HepG2 (cell line): ENCODE data around the gene ARHGEF26. TPM values are rescaled to one million over a fixed set of nuclear protein-coding genes. Genes with fewer than 3 reads are reported as not detected.

Source experiments
- ATAC-seq: fragments of 200-7000 bp; cut with Tn5 transposase; 3 replicates; pipeline ENCODE4 v1.9.1; 2020; ENCODE audit warnings: mild to moderate bottlenecking, moderate library complexity
- BruUV-seq: library from RNA; stranded (reverse); fragments of 400-500 nt; replicated peaks from 2 replicates; lab custom pipeline; 2021; lab: Mats Ljungman, UMichigan
- CTCF ChIA-PET: fragments of 300-600 bp; formaldehyde crosslinking; extraction: SDS; loops from one replicate; lab custom pipeline; 2021; ENCODE audit warnings: low total read pairs, inconsistent platforms, low intra/inter-chr PET ratio; lab: Yijun Ruan, JAX
- POLR2A ChIA-PET: fragments of 350-600 bp; sonication (Branson Sonifier 250); formaldehyde crosslinking; loops from one replicate; lab custom pipeline; 2020; ENCODE audit warnings: antibody characterized with exemption, inconsistent platforms; lab: Yijun Ruan, JAX
- DNase-seq: peaks from one replicate; pipeline ENCODE4 v3.0.0-alpha.2; 2015; ENCODE audit warnings: low spot score
- FAIRE-seq: peaks from 3 replicates; lab custom pipeline; 2011; peaks lifted over from hg19 to GRCh38; lab: Jason Lieb, UNC
- H2AFZ ChIP-seq: one replicate; pipeline ENCODE4 v1.6.1; 2011; ENCODE audit warnings: low read length, inconsistent platforms
- H3K27ac ChIP-seq: fragments of 300-600 bp; 3 replicates; pipeline ENCODE4 v1.8.0; 2011; ENCODE audit warnings: mixed run types, mild to moderate bottlenecking, mixed read lengths, low read length, inconsistent platforms; ENCODE audit not compliant: insufficient read depth; ENCODE audit errors: extremely low read length
- H3K27me3 ChIP-seq, 2 experiments: fragments of 200-600 bp in 1 of 2; 2 replicates in 1 of 2; 3 replicates in 1 of 2; pipeline versions ENCODE4 v1.6.0 to v1.8.0; 2011; ENCODE audit warnings: low read length in 2 of 2, mild to moderate bottlenecking in 2 of 2, moderate library complexity in 2 of 2, inconsistent platforms in 1 of 2; ENCODE audit not compliant: insufficient read depth in 2 of 2, control insufficient read depth in 1 of 2
- H3K36me3 ChIP-seq, 2 experiments: fragments of 200-600 bp in 1 of 2; replicated peaks in 1 of 2; 2 replicates in 1 of 2; 3 replicates in 1 of 2; pipeline versions ENCODE4 v1.5.1 to v1.8.0; 2011; ENCODE audit warnings: low read length in 2 of 2, inconsistent platforms in 1 of 2; ENCODE audit not compliant: insufficient read depth in 2 of 2, control insufficient read depth in 1 of 2
- H3K4me1 ChIP-seq: 2 replicates; pipeline ENCODE4 v1.5.1; 2012; ENCODE audit warnings: low read length, inconsistent platforms; ENCODE audit not compliant: insufficient read depth
- H3K4me2 ChIP-seq: 2 replicates; pipeline ENCODE4 v1.6.0; 2011; ENCODE audit warnings: low read depth, low read length, inconsistent platforms
- H3K4me3 ChIP-seq, 3 experiments: fragments of 200-600 bp in 1 of 3; sonication (generic), shearing (Covaris generic) in 1 of 3; replicated peaks in 1 of 3; 2 replicates each; pipeline ENCODE4 v1.5.1; 2011 to 2016; ENCODE audit warnings: low read length in 3 of 3, inconsistent platforms in 2 of 3, low read depth in 2 of 3, mild to moderate bottlenecking in 2 of 3, control low read depth in 1 of 3, mixed read lengths in 1 of 3; ENCODE audit not compliant: insufficient read depth in 1 of 3
- H3K79me2 ChIP-seq: one replicate; pipeline ENCODE4 v1.6.1; 2011; ENCODE audit warnings: low read length, inconsistent platforms; ENCODE audit not compliant: insufficient read depth
- H3K9ac ChIP-seq: 2 replicates; pipeline ENCODE4 v1.6.0; 2011; ENCODE audit warnings: mild to moderate bottlenecking, low read depth, low read length, inconsistent platforms; ENCODE audit not compliant: insufficient read depth
- H3K9me3 ChIP-seq: 2 replicates; pipeline ENCODE4 v1.5.1; 2012; ENCODE audit warnings: mild to moderate bottlenecking, low read length
- H4K20me1 ChIP-seq: 2 replicates; pipeline ENCODE4 v1.6.0; 2011; ENCODE audit warnings: inconsistent platforms, mild to moderate bottlenecking, low read length, moderate library complexity; ENCODE audit not compliant: insufficient read depth
- AKAP8 ChIP-seq: sonication (generic); formaldehyde crosslinking; IDR thresholded peaks from 2 replicates; pipeline ENCODE4 v1.5.1; 2020; ENCODE audit warnings: mild to moderate bottlenecking, missing genetic modification reagents
- CREM ChIP-seq, 2 experiments: sonication (generic) in 1 of 2; formaldehyde crosslinking in 1 of 2; IDR thresholded peaks; 2 replicates each; pipeline versions ENCODE4 v1.4.0 to v1.6.1; 2016 to 2020; ENCODE audit warnings: antibody characterized with exemption in 1 of 2, mild to moderate bottlenecking in 1 of 2, missing genetic modification reagents in 1 of 2
- FOXK2 ChIP-seq: fragments of 450-650 bp; IDR thresholded peaks from 2 replicates; pipeline ENCODE4 v1.6.1; 2016
- GPN1 ChIP-seq: sonication (generic); formaldehyde crosslinking; IDR thresholded peaks from 2 replicates; pipeline ENCODE4 v1.5.1; 2020; ENCODE audit warnings: missing genetic modification reagents, borderline replicate concordance
- ISX ChIP-seq: sonication (generic); formaldehyde crosslinking; conservative IDR thresholded peaks from 2 replicates; pipeline ENCODE4 v1.5.0; 2020; ENCODE audit warnings: missing genetic modification reagents
- RARG ChIP-seq: sonication (generic); formaldehyde crosslinking; IDR thresholded peaks from 2 replicates; pipeline ENCODE4 v1.4.0; 2020; ENCODE audit warnings: low read depth, mild to moderate bottlenecking, missing genetic modification reagents
- RFX3 ChIP-seq: IDR thresholded peaks from 2 replicates; pipeline ENCODE4 v1.6.1; 2016; ENCODE audit warnings: missing biosample characterization, missing genetic modification reagents
- SSRP1 ChIP-seq: IDR thresholded peaks from 2 replicates; pipeline ENCODE4 v1.6.1; 2016; ENCODE audit warnings: control low read depth
- TMF1 ChIP-seq: sonication (generic); formaldehyde crosslinking; IDR thresholded peaks from 2 replicates; pipeline ENCODE4 v1.8.1; 2022; ENCODE audit warnings: low read depth, missing genetic modification reagents
- TRIM24 ChIP-seq: sonication (generic); formaldehyde crosslinking; IDR thresholded peaks from 2 replicates; pipeline ENCODE4 v1.8.0; 2022; ENCODE audit warnings: mild to moderate bottlenecking, missing genetic modification reagents
- ZNF317 ChIP-seq: sonication (generic); formaldehyde crosslinking; IDR thresholded peaks from 2 replicates; pipeline ENCODE4 v1.5.0; 2020; ENCODE audit warnings: mild to moderate bottlenecking, missing genetic modification reagents
- ZNF350 ChIP-seq: sonication (generic); formaldehyde crosslinking; IDR thresholded peaks from 2 replicates; pipeline ENCODE4 v1.4.0; 2020; ENCODE audit warnings: mild to moderate bottlenecking, low read depth, missing genetic modification reagents, borderline replicate concordance
- ZNF382 ChIP-seq: sonication (generic); formaldehyde crosslinking; IDR thresholded peaks from 2 replicates; pipeline ENCODE4 v1.5.0; 2020; ENCODE audit warnings: missing genetic modification reagents, mild to moderate bottlenecking, borderline replicate concordance
- ZNF562 ChIP-seq: sonication (generic); formaldehyde crosslinking; IDR thresholded peaks from 2 replicates; pipeline ENCODE4 v1.8.0; 2022; ENCODE audit warnings: missing genetic modification reagents, borderline replicate concordance
- ZNF773 ChIP-seq: sonication (generic); formaldehyde crosslinking; IDR thresholded peaks from 2 replicates; pipeline ENCODE4 v1.4.0; 2020; ENCODE audit warnings: missing genetic modification reagents, borderline replicate concordance
- ZNF841 ChIP-seq: sonication (generic); formaldehyde crosslinking; IDR thresholded peaks from 2 replicates; pipeline ENCODE4 v1.8.1; 2023; ENCODE audit warnings: missing genetic modification reagents, borderline replicate concordance
- whole genome bisulfite sequencing: methylation state at CpG from one replicate; pipeline ENCODE4 v1.1.6; 2017; ENCODE audit warnings: low lambda C conversion rate; 5-methylcytosine and 5-hydroxymethylcytosine counted together
- in situ Hi-C: cut with HindIII; loops from 2 replicates; pipeline ENCODE4 v1.10.0; 2017; ENCODE audit warnings: low pct_unique_long_range_greater_than_20kb; ENCODE audit not compliant: extremely low pct_ligation_motif_present
- intact Hi-C: fragments of 100-400 bp; cut with micrococcal nuclease; formaldehyde crosslinking; loops from one replicate; pipeline ENCODE4 v1.10.0; 2022; ENCODE audit not compliant: unreplicated experiment
- polyA plus RNA-seq, 8 experiments: library from polyadenylated mRNA; depleted of rRNA in 3 of 8; stranded (reverse) in 7 of 8; unstranded in 1 of 8; fragments of >200 nt; fragmentation: Illumina TruSeq in 4 of 8; extraction: Trizol in 4 of 8; gene quantifications; 2 replicates each; pipeline versions ENCODE4 v1.2.1 to v1.2.3, GENCODE V29; 2011 to 2016; ENCODE audit warnings: low read depth in 4 of 8, missing spikeins in 1 of 8, mixed read lengths in 1 of 8; ENCODE audit not compliant: insufficient read depth in 1 of 8
- total RNA-seq, 5 experiments: library from RNA; depleted of rRNA; stranded (reverse); fragments of >200 nt; fragmentation: Illumina TruSeq; extraction: Trizol; gene quantifications; 2 replicates each; pipeline ENCODE4 v1.2.3, GENCODE V29; 2016; ENCODE audit warnings: low read depth in 1 of 5
- TF ChIP-seq, protein P1 (sequence below): sonication (generic); formaldehyde crosslinking; IDR thresholded peaks from 2 replicates; pipeline ENCODE4 v1.8.0; 2022; ENCODE audit warnings: missing genetic modification reagents, mild to moderate bottlenecking, inconsistent platforms, borderline replicate concordance

Gene ARHGEF26
- total and polyA plus RNA-seq, 2 of the 13 experiments (the other 11 are each of a cell fraction or from before 2014, with no cell fraction given), result 0.74 to 6.1 TPM

DNA sequence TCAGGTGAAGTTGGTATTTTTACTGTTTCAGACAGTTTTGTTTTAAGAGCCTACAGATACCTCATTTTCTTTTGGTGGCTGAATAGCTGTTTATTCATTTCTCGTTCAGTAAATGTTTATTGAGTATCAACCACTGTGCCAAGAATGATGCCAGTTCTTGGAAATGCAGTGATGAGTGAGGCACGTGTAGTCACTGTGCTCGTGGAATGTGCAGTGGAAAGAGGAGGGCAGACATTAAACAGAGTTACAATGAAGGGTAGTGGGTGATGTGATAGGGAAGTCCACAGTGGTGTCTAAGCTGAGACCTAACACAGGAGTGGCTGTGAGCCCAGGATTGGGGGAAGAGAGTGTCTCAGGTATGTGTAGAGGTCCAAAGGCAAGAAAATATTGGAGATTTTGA, 73.7 kb downstream of the ARHGEF26 start:
- no peaks in the 10 kb centered on the region for H3K27me3 ChIP-seq
- no peak for TF ChIP-seq ZNF773 (CRISPR knock-in tag)
- no peak for TF ChIP-seq FOXK2
- no peak for TF ChIP-seq SSRP1 (CRISPR knock-in tag)
- TF ChIP-seq RARG (CRISPR knock-in tag), result no peak
- TF ChIP-seq, protein P1, sequence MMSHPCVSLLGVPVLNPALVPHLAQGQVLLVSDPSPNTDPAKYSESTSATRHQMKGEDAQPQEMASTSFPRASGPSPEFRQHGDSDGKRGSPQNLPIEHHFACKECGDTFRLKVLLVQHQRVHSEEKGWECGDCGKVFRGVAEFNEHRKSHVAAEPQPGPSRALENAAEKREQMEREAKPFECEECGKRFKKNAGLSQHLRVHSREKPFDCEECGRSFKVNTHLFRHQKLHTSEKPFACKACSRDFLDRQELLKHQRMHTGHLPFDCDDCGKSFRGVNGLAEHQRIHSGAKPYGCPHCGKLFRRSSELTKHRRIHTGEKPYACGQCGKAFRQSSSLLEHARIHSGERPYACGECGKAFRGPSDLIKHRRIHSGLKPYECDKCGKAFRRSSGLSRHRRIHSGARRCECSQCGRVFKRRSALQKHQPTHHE, result no peak
- TF ChIP-seq ZNF317 (CRISPR knock-in tag), result no peak
- no peak for TF ChIP-seq ZNF562 (CRISPR knock-in tag)
- no peak for TF ChIP-seq ZNF841
- TF ChIP-seq AKAP8 (CRISPR knock-in tag), result no peak
- no peak for TF ChIP-seq RFX3 (CRISPR knock-in tag)
- TF ChIP-seq TMF1, result no peak
- TF ChIP-seq GPN1 (CRISPR knock-in tag), result no peak
- no peak for TF ChIP-seq ISX
- no peak for TF ChIP-seq CREM (IDR thresholded peaks at IDR 0.05)
- no peak for TF ChIP-seq CREM (CRISPR knock-in tag; IDR thresholded peaks at IDR 0.05)
- no peak for TF ChIP-seq TRIM24 (CRISPR knock-in tag)
- no peak for TF ChIP-seq ZNF382
- TF ChIP-seq ZNF350 (CRISPR knock-in tag), result no peak
- H4K20me1 ChIP-seq, result no peaks in the 10 kb centered on the region
- H3K36me3 ChIP-seq, result 0 out of 5 replicates have a peak, but pooled peaks cover 0 to 1% of the 10 kb centered on the region in 2 experiments
- H3K4me2 ChIP-seq, result no peak overlapping the region
- H3K4me3 ChIP-seq, result no peak overlapping the region
- intact Hi-C loops, result no loop called here
- no peaks in the 10 kb centered on the region for H3K79me2 ChIP-seq
- no peaks in the 10 kb centered on the region for H3K9me3 ChIP-seq
- in situ Hi-C loops, result no loop called here
- DNase-seq, result no peak
- H3K4me1 ChIP-seq, result peaks cover 6% of the 10 kb centered on the region; the same call in 1 of the 2 replicates
- ATAC-seq, result no peak
- 57% methylated on average over 3 of the region's 3 CpGs for WGBS
- BruUV-seq, result no TSS peak
- ChIA-PET CTCF (no interaction called here), POLR2A (no interaction called here)
- no peak overlapping the region for H2AFZ ChIP-seq
- no peak overlapping the region for H3K9ac ChIP-seq
- FAIRE-seq, result no peak
- H3K27ac ChIP-seq, result no peak overlapping the region
